Activated CD4-positive, alpha-beta T cell treated with anti-CD3 and anti-CD28 coated beads, Interleukin-2, Interleukin-6, amounts not matched to agents 100 ng/mL and 50 ng/mL, durations not matched to agents 16 hours and 8 hours (primary cell): Measurements from ENCODE around the gene TLE6.
A peak's percentile ranks its signal among the peaks of the same experiment; 100 is the strongest.
"Not testable (repeated sequence)": the region's sequence is repeated elsewhere in the genome, so short reads cannot be mapped to it uniquely, and the experiment has no call there.

Experiments
- DNase-seq: peaks from one replicate; pipeline ENCODE4 v3.0.0-alpha.2; 2020

TLE6 gene

DNA sequence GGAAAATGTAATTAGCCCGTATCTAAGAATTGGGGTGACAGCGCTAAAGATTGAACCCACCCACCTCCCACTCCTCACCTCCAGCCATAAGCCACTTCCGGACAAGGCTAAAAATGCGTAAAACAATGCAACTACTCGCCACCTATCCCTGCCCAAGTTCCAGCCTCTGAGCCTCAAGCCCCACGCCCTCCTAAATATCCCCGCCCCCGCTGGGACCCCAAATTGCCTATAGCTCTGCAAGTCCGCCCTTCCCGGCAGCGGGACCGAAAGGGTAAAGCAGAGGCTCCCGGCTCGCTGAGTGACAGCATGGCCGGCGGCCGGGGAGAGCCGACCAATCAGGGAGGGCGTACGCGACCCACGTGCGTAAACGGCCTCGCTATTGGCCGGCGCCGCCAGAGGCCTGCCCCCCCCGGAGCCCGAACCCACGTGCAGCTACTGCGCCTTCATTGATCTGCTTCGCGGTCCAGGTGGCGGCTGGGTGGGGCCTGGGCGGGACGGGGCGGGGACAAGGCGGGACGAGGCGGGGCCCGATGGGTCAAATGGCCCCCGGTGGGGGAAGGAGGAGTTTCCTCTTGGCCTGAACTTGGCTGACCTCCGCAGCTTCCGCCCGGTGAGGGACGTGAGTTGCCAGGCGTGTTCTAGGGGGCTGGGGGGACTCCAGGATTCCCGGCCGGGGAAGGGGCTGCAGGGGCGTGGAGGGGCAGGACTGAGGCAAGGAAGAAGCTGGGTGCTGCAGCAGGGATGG lies at the start of gene TLE6:
Gene TLE6 (plus strand): TSS at position 564 of the 745 bp plus-strand sequence. CDS start 670 bp downstream, outside the sequence.
- peak; percentile 96 for DNase-seq

DNA sequence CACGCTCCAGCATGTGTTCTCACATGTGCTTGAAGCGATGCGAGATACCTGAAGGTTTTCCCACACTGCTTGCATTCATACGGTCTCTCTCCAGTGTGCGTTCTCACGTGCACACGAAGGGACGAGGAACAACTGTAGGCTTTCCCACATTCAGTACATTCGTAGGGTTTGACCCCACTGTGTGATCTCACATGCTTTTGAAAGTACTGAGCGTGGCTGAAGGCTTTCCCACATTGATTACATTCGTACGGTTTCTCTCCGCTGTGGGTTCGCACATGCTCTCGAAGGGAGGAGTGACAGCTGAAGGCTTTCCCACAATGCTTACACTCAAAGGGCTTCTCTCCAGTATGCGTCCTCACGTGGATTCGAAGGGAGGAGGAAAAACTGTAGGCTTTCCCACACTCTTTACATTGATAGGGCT lies 43.9 kb upstream of the TLE6 start:
- no peak for DNase-seq

DNA sequence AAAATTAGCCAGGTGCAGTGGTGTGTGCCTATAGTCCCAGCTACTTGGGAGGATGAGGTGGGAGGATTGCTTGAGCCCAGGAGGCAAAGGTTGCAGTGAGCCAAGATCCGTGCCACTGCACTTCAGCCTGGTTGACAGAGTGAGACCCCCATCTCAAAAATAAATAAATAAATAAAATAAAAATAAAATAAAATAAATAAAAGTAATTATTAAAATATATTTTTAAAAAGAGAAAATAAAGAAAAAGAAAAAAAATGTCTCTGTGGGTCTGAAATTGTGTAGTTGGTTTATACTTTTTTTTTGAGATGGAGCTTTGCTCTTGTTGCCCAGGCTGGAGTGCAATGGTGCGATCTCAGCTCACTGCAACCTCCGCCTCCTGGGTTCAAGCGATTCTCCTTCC lies 41.5 kb upstream of the TLE6 start:
- not testable (repeated sequence) for DNase-seq

DNA sequence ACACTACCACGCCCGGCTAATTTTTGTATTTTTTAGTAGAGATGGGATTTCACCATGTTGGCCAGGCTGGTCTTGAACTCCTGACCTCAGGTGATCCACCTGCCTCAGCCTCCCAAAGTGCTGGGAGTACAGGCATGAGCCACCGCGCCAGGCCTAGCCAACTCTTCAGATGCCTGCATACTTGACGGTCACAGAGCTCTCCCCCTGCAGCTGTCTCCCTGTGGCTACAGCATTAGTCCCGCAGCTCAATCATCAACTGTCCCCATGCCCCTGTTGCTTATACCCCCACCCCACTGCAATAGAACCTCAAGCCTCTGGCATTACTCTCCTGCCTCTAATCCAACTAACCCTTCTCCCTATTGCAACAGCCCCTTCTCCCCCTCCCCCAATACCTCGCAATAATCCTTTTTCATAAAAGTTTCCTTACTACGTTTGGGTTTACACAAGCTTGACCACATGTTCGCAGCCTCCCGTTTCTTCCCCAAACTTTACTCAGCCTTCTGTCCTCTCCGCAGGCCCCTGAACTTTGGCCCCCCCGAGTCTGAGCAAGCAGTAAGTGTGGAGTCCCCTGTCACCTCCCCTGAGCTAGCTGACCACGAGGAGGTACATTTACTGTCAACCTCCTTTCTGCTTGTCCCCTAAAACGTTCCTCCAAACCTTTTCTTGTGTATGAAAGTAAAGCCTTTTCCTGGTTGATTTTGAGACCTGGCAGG lies 34.3 kb upstream of the TLE6 start:
- no peak for DNase-seq

DNA sequence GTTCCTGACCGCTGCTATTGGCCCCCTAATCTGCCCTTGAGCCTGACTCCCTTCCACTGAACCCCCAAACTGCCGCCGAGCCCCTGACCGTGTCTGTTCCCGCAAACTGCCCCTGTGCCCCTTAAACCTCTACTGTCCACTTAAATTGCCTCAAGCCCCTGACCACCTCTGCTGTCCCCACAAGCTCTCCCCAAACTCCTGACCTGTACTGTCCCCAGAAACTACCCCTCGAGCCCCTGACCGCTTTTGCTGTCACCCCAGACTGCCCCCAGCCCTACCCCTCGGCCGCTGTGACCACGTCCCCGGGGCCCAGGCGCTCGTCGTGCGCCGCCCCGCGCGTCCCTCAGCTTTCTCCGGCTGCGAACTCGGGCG lies 33.0 kb upstream of the TLE6 start:
- DNase-seq: no peak

DNA sequence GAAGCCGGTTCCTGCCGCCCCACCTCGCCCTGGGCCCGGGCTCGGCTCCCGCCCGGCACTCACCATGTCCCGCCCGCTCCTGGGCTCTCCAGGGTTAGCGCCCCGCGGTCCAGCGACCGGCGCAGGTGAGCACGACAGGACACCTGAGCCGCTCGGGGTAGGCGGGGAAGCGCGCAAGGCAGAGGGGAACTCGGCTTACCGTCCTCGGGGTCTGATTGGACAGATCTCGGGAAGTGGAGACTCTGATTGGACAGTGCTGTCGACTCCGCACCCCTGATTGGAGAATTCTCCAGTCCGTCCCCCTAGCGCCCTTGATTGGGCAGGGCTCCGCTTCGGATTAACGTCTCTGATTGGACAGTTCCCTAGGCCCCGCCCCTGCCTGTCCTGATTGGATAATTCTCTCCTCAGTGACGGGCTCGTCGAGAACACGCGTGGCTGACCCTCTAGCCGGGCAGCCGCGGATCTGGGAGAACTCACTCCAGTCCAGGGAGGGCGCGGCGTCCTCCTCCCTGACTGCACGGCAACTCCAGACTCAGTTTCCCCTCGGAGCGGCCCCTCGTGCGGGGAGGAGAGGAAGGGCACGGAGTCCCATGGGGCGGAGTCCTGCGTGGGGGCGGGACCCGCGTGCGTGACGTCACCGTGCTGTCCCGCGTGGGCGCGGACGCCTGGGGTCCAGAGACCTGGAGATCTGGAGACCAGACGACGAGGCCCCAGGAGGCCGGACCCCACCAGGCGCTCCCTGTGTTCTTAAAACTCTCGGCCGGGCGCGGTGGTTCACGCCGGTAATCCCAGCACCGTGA lies 32.4 kb upstream of the TLE6 start, which contains the start of gene ZNF77:
Gene ZNF77 (minus strand): TSS at position 197 of the 800 bp plus-strand sequence. CDS start 131 bp downstream, at position 66.
- peak; percentile 99 for DNase-seq

DNA sequence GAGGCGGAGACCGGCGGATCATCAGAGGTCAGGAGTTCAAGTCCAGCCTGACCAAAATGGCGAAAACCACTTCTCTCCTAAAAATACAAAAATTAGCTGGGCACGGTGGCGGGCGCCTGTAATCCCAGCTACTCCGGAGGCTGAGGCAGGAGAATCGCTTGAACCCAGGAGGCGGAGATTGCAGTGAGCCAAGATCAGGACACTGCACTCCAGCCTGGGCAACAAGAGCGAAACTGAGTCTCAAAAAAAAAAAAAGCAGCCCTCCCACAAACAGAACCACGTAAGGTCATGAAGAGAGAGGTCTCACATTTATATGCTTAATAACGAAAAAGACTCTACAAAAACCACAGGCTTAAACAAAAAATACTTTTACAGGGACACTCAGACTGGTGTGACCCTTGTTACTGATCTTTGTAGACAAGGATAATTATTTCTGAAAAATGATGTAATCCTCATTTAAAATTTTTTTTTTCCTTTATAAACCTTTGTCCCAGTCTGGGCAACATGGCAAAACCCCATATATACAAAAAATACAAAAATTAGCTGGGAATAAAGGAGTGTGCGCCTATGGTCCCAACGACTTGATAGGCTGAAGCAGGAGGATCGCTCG lies 31.7 kb upstream of the TLE6 start:
- no peak for DNase-seq

DNA sequence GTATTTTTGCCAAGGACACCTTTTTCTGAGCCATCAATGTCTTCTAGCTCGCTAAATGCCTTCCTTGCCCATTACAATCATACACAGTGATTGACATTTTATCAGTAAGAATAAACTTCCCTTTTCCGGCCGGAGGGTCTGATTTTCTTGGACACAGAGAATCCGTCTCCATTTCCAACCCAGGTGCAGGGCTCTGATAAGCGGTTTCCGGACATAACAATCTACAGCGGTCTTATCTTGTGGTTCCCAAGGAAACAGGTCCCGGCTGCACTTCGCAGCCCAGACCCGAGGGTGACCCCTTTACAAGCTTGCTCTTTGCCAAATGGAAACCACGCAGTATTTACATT lies 27.5 kb upstream of the TLE6 start:
- peak; percentile 18 for DNase-seq

DNA sequence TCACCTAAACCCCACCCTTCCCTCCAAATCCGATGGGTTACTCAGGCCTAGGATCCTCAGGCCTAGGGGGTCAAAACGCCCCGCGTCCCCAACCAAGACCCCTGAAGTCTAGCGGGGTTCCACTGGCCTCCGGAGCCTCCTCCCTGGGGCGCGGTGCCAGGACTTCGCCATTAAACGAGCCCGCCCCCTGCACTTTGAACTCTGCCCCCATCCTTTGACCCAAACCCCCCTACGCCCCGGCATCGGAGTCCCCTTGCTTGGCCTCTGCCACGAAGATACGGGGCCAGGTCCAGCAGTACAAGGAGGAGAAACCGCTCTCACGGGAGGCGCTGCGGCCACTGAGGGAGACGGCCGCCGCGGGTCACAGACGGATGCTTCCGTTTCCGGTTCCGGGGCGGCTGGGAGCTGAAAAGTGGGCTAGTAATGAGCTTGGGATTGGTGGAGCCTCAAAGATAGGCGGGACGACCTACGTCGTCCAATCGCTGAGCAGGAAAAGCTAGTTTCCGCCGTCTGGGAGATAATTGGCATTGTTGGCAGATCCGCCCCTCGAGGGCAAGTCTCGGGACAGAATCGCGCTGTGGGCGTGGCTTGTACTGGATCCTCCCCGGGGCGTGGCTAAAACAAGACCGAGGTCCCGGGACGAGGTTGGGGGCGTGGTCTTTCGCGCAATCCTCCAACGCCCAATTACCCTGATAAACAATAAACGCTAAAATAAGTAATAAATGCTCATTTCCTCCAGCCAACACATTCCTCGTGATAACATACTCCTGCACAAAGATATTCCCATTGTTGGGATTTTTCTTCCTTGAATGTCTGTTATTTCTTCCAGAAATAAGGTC lies 26.9 kb upstream of the TLE6 start:
- peak; percentile 100 for DNase-seq

DNA sequence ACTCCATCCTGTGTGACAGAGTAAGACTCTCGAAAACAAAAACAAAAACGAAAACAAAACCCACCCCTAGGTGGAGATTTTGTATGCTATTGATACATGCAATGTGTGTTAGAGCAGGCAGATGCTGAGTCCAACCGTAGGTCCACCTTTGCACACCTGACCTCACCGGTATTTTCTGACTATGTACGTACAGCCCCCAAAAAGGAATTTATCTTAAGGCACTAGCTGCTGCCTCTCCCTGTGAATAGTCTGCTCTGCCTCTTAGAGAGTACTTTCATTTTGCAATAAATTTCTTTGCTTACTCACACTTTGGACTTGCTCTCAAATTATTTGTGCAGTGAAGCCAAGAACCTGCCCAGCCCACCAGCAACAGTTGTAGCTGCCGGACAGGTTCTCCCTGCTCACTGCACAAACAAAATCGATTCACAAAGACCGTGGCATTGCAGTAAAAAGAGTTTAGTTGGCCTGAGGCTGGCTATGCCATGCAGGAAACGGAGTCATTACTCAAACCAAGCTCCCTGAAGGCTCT lies 24.3 kb upstream of the TLE6 start:
- no peak for DNase-seq

DNA sequence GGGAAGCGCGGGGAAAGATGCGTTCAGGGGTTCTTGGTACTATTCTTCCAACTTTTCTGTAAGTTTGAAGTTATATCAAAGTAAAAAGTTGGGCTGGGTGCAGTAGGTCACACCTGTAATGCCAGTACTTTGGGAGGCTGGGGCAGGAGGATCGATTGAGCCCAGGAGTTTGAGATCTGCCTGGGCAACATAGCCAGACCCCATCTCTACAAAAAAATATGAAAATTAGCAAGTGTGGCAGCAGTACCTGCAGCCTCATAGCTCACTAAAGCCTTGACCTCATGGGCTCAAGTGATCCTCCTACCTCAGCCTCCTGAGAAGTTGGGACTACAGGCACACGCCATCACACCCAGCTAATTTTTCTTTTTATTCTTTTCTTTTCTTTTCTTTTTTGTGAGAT lies 20.2 kb upstream of the TLE6 start:
- DNase-seq: no peak

DNA sequence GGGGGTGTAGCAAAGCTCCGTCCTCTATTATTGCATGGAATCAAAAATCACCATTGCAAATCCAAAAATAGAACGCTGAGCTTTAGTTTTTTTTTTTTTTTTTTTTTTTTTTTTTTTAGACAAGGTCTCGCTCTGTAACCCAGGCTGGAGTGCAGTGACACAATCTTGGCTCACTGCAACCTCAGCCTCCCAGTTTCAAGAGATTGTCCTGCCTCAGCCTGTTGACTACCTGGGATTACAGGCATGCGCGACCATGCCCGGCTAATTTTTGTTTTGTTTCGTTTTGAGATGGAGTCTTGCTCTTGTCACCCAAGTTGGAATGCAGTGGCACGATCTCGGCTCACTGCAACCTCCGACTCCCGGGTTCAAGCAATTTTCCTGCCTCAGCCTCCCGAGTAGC lies 17.2 kb upstream of the TLE6 start:
- DNase-seq: no peak

DNA sequence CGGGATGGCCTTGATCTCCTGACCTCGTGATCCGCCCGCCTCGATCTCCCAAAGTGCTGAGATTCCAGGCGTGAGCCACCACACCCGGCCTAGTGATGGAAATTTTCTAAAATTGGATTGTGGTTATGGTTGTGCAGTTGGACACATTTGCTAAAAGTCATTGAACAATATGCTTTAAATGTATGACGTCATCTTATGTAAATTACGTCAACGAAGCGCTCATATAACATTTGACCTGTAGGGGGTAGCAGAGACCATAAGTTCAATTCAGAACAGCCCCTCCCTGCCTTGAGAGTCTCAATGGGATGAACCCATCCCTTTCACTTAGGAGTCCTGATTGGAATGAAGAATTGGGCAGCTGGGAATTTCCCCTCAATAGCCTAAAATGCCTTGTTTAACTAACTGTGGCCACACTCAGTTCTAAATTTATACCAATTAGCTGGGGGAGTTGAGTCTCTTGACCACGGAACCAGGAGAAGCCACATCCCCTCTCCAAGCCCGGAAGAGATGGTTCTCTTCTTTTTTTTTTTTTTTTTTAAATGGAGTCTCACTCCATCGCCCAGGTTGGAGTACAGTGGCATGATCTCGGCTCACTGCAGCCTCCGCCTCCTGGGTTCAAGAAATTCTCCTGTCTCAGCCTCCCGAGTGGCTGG lies 15.2 kb upstream of the TLE6 start:
- peak; percentile 70 for DNase-seq

DNA sequence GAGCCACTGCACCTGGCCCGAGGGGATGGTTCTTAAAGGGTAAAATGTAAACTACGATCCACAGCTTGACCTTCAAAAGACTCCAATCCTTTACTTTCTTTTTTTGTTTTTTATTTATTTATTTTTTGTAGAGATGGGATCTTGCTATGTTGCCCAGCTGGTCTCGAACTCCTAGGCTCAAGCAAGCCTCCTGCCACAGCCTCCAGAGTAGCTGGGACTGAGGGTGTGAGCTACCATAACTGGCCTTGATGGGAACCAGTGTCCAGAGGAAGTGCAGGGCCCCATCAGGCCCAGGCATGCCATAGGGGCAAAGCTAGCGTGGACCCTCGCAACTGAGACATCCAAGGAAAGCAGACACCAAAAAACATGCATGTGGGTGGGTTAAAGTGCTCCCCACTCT lies 14.2 kb upstream of the TLE6 start:
- no peak for DNase-seq

DNA sequence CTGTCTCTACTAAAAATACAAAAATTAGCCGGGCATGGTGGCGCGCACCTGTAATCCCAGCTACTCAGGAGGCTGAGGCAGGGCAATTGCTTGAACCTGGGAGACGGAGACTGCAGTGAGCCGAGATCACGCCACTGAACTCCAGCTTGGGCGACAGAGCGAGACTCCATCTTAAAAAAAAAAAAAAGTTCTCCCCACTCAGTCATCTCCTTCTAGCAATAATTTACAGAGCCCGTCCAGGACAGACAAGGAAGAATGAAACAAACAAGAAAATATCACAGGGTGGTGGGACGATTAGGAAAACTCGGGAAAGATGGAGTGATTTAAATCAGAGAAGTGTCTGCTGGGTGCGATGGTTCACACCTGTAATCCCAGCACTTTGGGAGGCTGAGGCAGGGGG lies 13.7 kb upstream of the TLE6 start:
- not testable (repeated sequence) for DNase-seq

DNA sequence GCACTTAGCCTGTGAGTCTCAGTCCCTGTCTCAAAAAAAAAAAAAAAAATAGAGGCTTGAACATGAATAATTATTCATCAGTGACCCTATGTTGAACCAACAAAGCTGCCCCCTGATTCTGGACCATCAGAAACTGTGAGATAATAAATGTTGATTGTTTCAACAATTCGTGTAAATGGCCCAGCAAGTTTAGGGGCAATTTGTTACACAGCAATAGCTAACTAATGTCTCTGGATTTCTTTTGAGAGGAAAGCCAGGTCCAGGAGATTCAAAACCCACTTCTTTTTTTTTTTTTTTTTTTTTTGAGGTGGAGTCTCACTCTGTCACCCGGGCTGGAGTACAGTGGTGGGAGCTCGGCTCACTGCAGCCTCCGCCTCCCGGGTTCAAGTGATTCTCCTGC lies 12.5 kb upstream of the TLE6 start:
- no peak for DNase-seq

DNA sequence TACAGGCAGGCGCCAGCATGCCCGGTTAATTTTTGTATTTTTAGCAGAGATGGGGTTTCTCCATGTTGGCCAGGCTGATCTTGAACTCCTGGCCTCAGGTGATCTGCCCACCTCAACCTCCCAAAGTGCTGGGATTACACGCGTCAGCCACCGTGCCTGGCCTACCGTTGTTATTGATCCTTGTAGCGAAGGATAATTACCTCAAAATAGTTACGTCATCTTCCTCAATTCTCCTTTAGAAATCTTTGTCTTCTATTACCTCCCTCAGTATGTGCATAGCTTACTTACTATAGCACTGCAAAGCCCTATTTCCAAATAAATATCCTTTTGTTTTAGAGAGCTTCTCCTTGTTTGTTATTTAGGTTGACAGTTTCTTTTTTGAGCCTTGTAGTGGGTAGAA lies 9.4 kb upstream of the TLE6 start:
- DNase-seq: no peak

DNA sequence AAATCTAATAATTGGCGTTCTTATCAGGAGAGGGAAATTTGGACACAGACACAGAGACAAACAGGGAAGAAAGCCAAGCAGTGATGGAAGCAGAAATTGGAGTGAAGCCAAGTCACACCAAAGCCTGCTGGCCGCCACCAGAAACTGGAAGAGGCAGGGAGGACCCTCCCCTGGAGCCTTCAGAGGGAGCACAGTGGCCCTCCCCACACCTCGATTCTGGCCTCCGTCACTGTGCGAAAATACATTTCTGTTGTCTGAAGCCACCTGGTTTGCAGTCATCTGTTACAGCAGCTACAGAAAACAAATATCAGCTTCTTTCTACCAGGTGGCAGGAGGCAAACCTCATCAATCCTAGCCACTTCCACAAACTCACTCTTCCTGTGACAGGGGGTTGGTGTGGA lies 8.3 kb upstream of the TLE6 start:
- no peak for DNase-seq

DNA sequence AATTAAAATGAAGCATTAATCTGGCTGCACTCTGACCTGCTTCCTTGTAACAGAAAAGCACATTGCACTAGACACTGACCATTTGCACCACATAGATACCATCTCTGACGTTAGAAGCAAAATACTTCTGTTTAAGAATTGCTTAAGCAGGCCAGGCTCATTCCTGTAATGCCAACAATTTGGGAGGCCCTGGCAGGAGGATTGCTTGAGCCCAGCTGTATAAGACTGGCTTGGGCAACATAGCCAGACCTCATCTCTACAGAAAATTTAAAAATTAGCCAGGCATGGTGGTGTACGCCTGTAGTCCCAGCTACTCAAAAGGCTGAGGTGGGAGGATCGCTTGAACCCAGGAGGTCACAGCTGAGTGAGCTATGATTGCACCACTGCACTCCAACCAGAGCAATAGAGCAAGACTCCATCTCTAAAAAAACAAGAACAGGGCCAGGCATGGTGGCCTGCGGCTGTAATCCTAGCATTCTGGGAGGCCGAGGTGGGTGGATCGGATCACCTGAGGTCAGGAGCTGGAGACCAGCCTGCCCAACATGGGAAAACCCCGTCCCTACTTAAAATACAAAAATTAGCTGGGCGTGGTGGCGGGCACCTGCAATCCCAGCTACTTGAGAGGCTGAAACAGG lies 7.0 kb upstream of the TLE6 start:
- no peak for DNase-seq

DNA sequence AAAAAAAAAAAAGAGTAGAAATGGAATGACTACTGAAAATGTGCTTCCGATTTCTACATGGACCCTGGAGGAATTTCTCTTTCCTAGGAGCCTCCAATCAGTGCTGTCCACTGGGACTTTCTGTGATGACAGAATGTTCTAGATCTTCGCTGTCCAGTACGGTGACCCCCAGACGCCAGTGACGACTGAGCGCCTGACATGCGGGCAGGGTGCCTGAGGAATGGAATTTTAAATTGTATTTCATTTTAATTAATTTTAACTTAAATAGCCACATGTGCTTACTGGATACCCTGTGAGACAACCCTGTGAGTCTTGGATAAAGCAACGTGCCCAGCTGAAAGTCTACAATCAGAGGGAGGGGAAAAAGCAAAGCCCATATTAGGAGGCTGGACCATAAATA lies 4.1 kb upstream of the TLE6 start:
- DNase-seq: no peak
